Fibroblast of skin of back (primary cell): ENCODE results near the gene PSME2. TPM values are rescaled to one million over a fixed set of nuclear protein-coding genes. Genes with fewer than 3 reads are reported as not detected.

ENCODE experiments used
- DNase-seq: peaks from one replicate; pipeline ENCODE4 v3.0.0-alpha.2; 2013
- polyA plus RNA-seq, 2 experiments: library from polyadenylated mRNA; unstranded; fragments of 120-200 nt; gene quantifications; one replicate each; pipeline ENCODE4 v1.2.1, GENCODE V29; 2013; ENCODE audit not compliant: insufficient read length in 2 of 2

Gene PSME2
- polyA plus RNA-seq (2013, experiment 1 of 2; ENCODE audit: insufficient read length) = 186 TPM
- polyA plus RNA-seq (2013, experiment 2 of 2; ENCODE audit: insufficient read length) = 122 TPM

GRCh38 chr14:24146453-24146977 lies at the start of gene PSME2:
TSS of gene PSME2 (minus strand) at chr14:24146610. CDS start at chr14:24146581, 29 bp downstream.
- peak; percentile 98 for DNase-seq

- DNase-seq = peak; percentile 87
Observed at GRCh38 chr14:24195186-24196070, 49.0 kb upstream of the PSME2 start, which contains the start of gene TM9SF1. TSS of gene TM9SF1 (minus strand) at chr14:24195441. CDS start at chr14:24195019, 422 bp downstream.

DNA sequence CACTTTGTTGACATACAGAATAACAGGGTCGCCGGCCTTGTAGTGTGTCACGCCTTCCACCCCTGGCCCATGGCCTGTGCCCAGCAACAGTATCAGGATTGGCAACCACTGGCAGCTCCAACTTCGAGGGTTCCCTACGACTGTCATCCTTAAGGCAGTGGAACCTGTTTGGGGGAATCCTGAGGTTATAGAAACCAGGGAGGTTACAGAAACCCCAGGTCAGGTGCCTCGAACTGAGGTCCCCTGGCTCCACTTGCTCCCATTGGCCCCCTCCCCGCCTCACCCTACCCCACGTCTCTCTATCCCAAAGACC lies 48.4 kb upstream of the PSME2 start:
- DNase-seq = no peak

- no peak for DNase-seq
Observed at GRCh38 chr14:24194186-24194872, 47.9 kb upstream of the PSME2 start.

DNA sequence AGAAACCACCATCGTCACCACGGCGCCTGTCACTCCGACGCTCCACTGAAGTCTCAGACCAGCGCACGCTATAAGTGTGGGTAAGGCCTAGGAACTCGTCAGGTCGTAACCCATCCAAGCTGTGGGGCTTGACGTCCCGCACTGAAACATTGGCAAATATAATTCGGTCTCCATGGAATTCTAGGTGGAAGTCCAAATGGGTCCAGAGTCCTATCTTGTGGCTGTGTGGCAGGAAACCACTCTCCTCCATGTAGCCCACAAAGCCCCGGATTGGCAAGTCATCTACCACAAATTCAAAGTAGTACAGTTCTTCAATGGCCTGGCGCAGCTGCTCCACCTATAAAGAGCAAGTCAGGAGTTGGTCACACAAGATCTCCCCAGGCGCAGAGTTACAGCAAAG lies 46.5 kb upstream of the PSME2 start:
- DNase-seq = no peak

DNA sequence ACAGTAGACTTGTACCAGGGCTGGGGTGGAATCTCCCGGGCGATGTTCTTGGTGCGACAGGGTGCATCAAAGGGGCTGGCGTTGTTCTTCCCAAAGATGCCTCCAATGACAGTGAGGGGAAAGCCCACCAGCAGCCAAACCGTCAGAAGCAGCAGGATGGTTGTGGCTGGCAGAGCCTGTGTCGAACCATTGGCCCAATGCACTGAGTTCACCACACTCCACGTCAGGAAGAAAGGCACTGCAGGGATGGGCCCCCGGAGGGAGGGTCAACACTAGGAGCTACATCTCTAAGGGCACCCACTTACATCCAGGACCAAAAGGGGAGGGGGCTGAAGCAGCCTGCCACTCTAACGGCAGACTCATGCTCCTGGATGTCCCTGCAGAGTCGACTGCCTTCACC lies 44.0 kb upstream of the PSME2 start:
- DNase-seq = no peak

DNA sequence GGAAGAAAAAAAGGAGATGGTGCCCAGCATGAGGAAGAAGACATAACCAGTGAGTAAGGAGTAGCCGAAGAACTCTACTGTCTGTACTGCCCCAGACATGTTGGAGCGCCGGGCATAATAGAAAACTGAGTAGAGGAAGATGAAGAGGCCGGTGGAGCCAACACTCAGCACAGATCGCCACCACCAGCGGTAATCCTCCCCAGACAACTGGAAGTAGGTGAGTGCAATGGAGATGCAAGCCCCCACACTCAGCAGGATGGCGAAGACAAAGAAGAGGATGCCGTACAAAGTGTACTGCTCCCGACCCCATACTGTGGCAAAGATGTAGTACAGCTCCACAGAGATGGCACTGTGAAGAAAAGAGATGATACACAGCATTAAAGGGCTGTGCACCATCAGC lies 43.0 kb upstream of the PSME2 start:
- no peak for DNase-seq

- no peak for DNase-seq
Observed at GRCh38 chr14:24189059-24189375, 42.6 kb upstream of the PSME2 start.

- peak; percentile 98 for DNase-seq
Observed at GRCh38 chr14:24188251-24189058, 42.0 kb upstream of the PSME2 start, which contains the start of gene IPO4. TSS of gene IPO4 (minus strand) at chr14:24188816. CDS start at chr14:24188787, 29 bp downstream.

- DNase-seq = no peak
Observed at GRCh38 chr14:24187539-24187915, 41.1 kb upstream of the PSME2 start.

GRCh38 chr14:24186831-24187538 lies 40.6 kb upstream of the PSME2 start:
- no peak for DNase-seq

DNA sequence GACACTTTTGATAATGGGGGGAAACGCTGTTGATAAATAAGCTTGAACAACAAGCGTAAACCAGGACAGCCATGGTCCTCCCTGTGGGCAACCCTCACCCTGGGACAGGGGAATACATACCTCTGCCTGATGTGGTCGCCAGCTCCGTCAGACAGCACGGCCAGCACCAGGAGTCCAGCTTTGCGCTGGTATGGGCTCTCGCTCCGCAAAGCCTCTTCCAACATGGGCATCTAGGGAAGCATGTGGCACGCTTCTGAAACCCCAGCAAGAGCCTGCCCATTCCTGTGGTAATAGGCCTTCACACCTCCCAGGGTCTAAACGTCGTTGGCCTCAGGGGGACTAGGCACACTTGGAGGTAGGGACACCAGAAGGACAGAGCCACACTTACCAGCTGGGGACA lies 39.3 kb upstream of the PSME2 start:
- no peak for DNase-seq

DNA sequence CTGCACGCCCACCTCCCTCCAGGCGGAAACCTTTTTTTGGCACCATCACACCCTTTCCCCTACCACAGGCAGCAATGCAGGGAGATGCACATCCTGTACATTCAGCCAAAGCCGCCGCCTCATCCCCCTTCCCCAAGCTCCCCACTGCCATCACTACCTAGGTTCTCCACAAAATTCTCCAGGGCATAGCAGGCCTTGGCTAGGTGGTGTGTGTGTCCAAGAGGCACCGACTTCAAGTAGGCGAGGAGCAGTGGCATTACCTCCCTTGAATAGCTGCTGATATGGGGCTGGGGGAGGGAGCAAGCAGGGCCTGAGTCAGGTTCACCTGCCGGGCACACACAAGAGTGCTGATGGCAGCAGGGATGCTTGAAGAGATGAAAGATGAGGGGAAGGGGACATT lies 38.6 kb upstream of the PSME2 start:
- no peak for DNase-seq

DNA sequence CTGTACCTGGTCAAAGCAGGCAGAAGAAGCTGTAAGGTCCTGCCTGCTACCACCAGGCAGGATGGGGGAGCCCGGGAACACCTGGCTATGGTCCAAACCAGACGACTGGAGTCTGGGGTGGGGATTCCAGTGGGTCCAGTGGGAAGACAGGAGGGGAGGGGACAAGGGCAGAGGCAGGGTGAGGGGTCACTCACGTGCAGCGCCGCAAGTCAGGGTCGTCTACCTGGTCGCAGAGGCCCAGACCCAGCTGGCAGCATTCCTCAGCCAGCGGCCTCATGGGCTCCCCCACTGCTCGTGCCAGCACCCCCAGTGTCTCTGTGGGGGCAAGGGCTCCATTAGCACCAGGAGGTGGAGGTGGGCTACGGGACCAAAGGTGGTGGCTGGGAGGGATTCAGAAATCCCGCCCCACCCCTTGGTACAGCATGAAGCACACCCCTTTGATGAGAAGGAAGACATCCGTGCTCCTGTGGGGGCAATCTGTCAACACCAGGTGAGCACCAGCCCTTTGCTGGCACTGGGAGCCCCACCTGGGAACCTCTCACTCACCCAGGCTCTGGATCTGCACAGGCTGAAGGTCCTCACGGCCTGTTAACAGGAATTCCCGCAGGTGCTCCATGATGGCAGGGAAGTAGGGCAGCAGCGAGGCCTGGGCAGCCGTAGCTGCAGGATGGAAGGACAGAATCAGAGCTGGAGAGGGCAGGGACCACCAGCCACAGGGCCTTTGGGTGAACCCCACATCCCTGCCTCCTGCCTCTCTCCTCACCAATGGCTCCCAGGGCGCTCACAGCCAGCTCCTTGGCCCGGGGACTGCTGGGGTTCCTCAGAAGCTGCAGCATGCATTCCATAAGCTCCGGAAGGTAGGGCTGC lies 37.9 kb upstream of the PSME2 start:
- DNase-seq = no peak

GRCh38 chr14:24183014-24183481 lies 36.6 kb upstream of the PSME2 start:
- no peak for DNase-seq

DNA sequence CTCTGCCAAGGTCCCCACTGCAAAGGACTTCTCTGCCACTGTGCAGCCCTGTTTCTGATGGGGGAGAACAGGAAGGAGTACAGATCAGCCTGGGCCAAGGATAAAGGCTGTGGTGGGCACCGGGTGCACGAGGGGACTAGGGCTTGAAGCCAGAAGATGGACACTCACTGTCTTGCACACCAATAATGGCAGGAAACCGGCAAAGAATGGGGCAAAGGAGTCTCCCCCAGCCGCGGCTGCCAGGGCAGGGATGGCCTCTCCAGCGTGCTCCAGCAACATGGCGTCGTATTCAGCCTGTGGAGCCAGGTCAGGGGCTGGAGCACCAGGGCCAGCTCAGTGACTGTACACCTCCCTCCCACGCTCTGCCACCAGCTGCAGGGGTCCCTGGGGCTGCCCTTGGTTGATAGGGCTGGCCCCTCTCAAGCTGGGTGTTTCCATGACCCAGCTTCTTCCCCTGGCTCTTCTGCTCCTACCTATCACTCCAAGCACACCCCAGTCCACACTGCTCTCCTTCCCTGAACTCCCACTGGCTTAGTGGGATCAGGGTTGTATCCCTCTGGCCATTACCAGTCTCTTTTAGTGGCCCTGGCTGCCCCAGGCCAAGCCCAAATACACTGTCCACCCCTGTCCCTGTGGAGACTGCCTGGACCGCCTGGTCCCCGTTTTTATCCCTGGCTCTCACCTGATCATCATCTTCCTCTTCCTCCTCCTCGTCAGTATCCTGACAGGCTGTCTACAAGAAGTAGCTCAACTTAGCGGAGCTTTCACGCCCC lies 35.9 kb upstream of the PSME2 start:
- DNase-seq = no peak

DNA sequence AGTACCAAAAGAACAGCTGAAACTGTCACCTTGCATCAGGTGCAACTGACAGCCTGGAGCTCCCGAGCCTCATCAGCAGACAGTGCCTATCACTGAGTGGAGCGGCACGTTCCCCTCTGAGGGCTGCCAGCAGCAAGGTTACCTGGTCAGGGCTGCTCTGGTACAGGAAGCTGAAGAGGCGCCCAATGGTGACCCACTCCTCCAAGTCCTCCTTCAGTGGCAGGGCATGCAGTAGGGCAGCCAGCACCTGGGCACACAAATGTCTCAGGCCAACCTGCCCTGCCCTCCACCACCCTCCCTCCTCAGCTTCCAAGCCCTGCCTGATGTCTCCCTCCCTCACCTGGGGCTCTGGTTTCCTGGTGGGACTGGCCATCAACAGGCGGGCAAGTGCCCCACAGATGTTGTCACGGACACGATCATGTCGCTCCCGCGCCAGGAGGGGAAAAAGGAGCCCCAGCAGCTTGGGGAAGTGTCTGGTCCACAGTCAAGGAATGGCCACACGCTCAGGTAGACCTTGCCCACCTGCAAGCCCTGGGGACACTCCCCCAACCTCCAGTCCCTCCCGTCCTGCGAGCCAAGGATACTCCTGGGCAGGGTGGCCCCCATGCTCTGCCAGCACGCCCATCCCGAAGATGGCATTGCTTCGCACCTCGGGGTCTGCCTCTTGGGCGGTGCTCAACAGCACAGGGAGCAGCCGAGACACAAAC lies 35.1 kb upstream of the PSME2 start:
- DNase-seq = no peak

DNA sequence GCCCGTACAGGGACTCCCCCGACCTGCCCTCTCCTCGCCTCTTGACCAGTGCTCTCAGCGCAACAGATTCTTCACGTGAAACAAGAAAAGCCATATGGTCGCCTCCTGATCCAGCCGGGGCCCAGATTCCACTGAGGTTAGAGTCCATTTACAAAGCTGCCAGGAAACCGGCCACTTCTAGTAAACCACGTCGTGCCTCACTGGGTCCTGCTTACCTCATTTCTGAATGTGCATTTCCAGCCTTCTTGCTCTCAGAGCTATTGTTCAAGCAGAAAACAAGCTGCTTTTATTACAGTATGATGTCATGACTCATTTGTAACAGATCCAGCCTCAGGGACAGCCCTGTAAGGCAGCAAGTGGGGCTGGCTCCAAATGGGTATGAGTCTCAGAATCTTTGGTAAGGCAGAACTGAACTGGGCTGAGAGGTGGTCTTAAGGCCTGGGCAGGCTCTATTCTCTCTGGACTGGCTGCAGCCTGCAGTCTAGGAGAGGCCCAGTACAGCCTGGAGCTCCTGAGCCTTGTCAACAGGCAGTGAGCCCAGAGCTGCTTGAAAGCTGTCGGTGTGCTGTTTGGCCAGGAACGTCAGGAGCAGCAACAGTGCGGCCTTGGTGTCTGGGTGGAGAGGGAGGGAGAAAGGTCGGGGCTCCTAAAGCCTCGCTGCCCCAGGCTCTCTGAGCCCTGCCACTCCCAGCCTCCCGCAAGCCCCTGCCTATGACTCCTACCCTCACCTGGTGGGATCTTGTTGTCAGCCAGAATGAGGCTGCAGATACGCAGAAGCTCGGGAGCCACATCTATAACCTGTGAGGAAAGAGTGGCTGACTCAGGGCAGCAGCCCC lies 33.8 kb upstream of the PSME2 start:
- DNase-seq = peak; percentile 6
